PFSK-1 (cell line): ENCODE measurements around the gene TAGAP.

Experiments
- FOXP2 ChIP-seq: optimal IDR thresholded peaks from 2 replicates; pipeline ENCODE3; 2011; ENCODE audit warnings: borderline replicate concordance, control low read depth, inconsistent platforms; ENCODE audit not compliant: insufficient read depth; ENCODE audit errors: extremely low read length, extremely low read depth
- POLR2AphosphoS5 ChIP-seq: IDR thresholded peaks from 2 replicates; pipeline ENCODE4 v1.6.1; 2012; ENCODE audit warnings: low read depth, mild to moderate bottlenecking, control low read depth, low read length, moderate library complexity
- REST ChIP-seq, 2 experiments: IDR thresholded peaks; 2 replicates each; pipeline versions ENCODE4 v1.6.1 to v1.8.0; 2011 to 2012; ENCODE audit warnings: low read depth in 2 of 2, low read length in 2 of 2, control low read depth in 1 of 2, inconsistent platforms in 1 of 2, mild to moderate bottlenecking in 1 of 2, moderate library complexity in 1 of 2; ENCODE audit not compliant: insufficient read depth in 1 of 2
- SIN3A ChIP-seq: IDR thresholded peaks from 2 replicates; pipeline ENCODE4 v1.6.1; 2012; ENCODE audit warnings: mild to moderate bottlenecking, low read length, moderate library complexity, borderline replicate concordance; ENCODE audit not compliant: insufficient read depth
- TAF1 ChIP-seq: IDR thresholded peaks from 2 replicates; pipeline ENCODE4 v1.6.1; 2012; ENCODE audit warnings: low read length, control low read depth, borderline replicate concordance; ENCODE audit not compliant: insufficient read depth

- TF ChIP-seq SIN3A: no peak
- TF ChIP-seq POLR2AphosphoS5: no peak
- no peak for TF ChIP-seq TAF1
- no peak for TF ChIP-seq REST (IDR thresholded peaks at IDR 0.05; ENCODE audit: insufficient read depth in 1 of 2, low read depth in 2 of 2, low read length in 2 of 2)
- TF ChIP-seq FOXP2: no peak
Observed at GRCh38 chr6:159071843-159072769, 27.3 kb upstream of the TAGAP start.
